ENCODE measurements around the gene TMEM9. TPM values are rescaled to one million over a fixed set of nuclear protein-coding genes. Genes with fewer than 3 reads are reported as not detected.

Gene TMEM9
- total and polyA plus RNA-seq, 2 of the 8 experiments (the other 6 are each of a cell fraction or from before 2014, with no cell fraction given): 79.9 to 181 TPM

- TF ChIP-seq CHD7 (IDR thresholded peaks at IDR 0.05; ENCODE audit: insufficient replicate concordance, low read length): no peak
- TF ChIP-seq PHF8 (conservative IDR thresholded peaks at IDR 0.05; ENCODE audit: low read depth, low read length): no peak
- no peak for TF ChIP-seq RNF2 (IDR thresholded peaks at IDR 0.05; ENCODE audit: borderline replicate concordance, low read depth, low read length, missing control alignments, poor library complexity, severe bottlenecking)
- no peak for TF ChIP-seq BCL11A (IDR thresholded peaks at IDR 0.05; ENCODE audit: low read depth in 2 of 2, low read length in 2 of 2)
- TF ChIP-seq CBX8 (IDR thresholded peaks at IDR 0.05; ENCODE audit: borderline replicate concordance, low read depth, low read length): no peak
- no peak for TF ChIP-seq CREB1 (IDR thresholded peaks at IDR 0.05)
- no peak for TF ChIP-seq HDAC6 (IDR thresholded peaks at IDR 0.05; ENCODE audit: low read depth, low read length)
- no peak for TF ChIP-seq BACH1 (IDR thresholded peaks at IDR 0.05; ENCODE audit: low read length)
- TF ChIP-seq EP300 (IDR thresholded peaks at IDR 0.05; ENCODE audit: borderline replicate concordance in 1 of 2, low read depth in 2 of 2, low read length in 2 of 2): no peak
- TF ChIP-seq KDM4A (IDR thresholded peaks at IDR 0.05; ENCODE audit: low read depth, low read length, severe bottlenecking): no peak
Observed at GRCh38 chr1:201089596-201089995, 64.7 kb downstream of the TMEM9 start (continued).
